ENCODE measurements around the gene ZFAND3. TPM values are rescaled to one million over a fixed set of nuclear protein-coding genes. Genes with fewer than 3 reads are reported as not detected.

The ZFAND3 gene
- total RNA-seq, 1 donor from 2014 or later = 18.7 TPM

- no peak for TF ChIP-seq CTCF (conservative IDR thresholded peaks at IDR 0.05; ENCODE audit: low read depth, low read length)
- no peak for DNase-seq (ENCODE audit: low read depth)
Observed at GRCh38 chr6:37826993-37827392, 7.5 kb downstream of the ZFAND3 start.

GRCh38 chr6:37827603-37828265, 8.2 kb downstream of the ZFAND3 start:
- H3K4me3 ChIP-seq (ENCODE audit: low read depth, low read length) = no peak overlapping the region
- DNase-seq (ENCODE audit: low read depth) = no peak
- TF ChIP-seq CTCF (conservative IDR thresholded peaks at IDR 0.05; ENCODE audit: low read depth, low read length) = no peak

More at GRCh38 chr6:37826993-37827392, 7.5 kb downstream of the ZFAND3 start:
- H3K4me3 ChIP-seq (ENCODE audit: low read depth, low read length) = no peak overlapping the region

- H3K4me3 ChIP-seq (ENCODE audit: low read depth, low read length) = no peak overlapping the region
- no peak for TF ChIP-seq CTCF (conservative IDR thresholded peaks at IDR 0.05; ENCODE audit: low read depth, low read length)
- DNase-seq (ENCODE audit: low read depth) = no peak
Observed at GRCh38 chr6:37830225-37830624, 10.7 kb downstream of the ZFAND3 start.

GRCh38 chr6:37831457-37831856, 11.9 kb downstream of the ZFAND3 start:
- no peak overlapping the region for H3K4me3 ChIP-seq (ENCODE audit: low read depth, low read length)
- DNase-seq (ENCODE audit: low read depth) = no peak
- TF ChIP-seq CTCF (conservative IDR thresholded peaks at IDR 0.05; ENCODE audit: low read depth, low read length) = no peak

- TF ChIP-seq CTCF (conservative IDR thresholded peaks at IDR 0.05; ENCODE audit: low read depth, low read length) = no peak
- no peak overlapping the region for H3K4me3 ChIP-seq (ENCODE audit: low read depth, low read length)
- DNase-seq (ENCODE audit: low read depth) = no peak
Observed at GRCh38 chr6:37835923-37836322, 16.4 kb downstream of the ZFAND3 start.

- DNase-seq (ENCODE audit: low read depth) = no peak
- no peak for TF ChIP-seq CTCF (conservative IDR thresholded peaks at IDR 0.05; ENCODE audit: low read depth, low read length)
- H3K4me3 ChIP-seq (ENCODE audit: low read depth, low read length) = no peak overlapping the region
Observed at GRCh38 chr6:37838219-37838921, 18.8 kb downstream of the ZFAND3 start.

Measured in epithelial cell of proximal tubule (primary cell).